ENCODE data around the gene HMCN2.

HMCN2 gene

GRCh38 chr9:130448771-130449603, 183.4 kb downstream of the HMCN2 start:
- Histone ChIP-seq H3K27me3 (replicated peaks; ENCODE audit: insufficient read depth, low read length) (peaks cover 4% of the 10 kb centered on the region), H3K4me3 (ENCODE audit: low read length) (no peak overlapping the region), H4K20me1 (ENCODE audit: insufficient read depth, low read length) (no peaks in the 10 kb centered on the region), H3K9me2 (replicated peaks; ENCODE audit: insufficient read depth, low read length) (no peaks in the 10 kb centered on the region), H3K4me1 (ENCODE audit: low read length) (peaks cover 19% of the 10 kb centered on the region), H3K79me2 (ENCODE audit: low read length) (no peaks in the 10 kb centered on the region), H3F3A (ENCODE audit: insufficient read depth, low read length) (no peaks in the 10 kb centered on the region), H2AFZ (ENCODE audit: low read length) (no peak overlapping the region), H3K4me2 (ENCODE audit: low read depth, low read length) (no peak overlapping the region), H3K9ac (ENCODE audit: low read length) (no peak overlapping the region), H3K27ac (ENCODE audit: low read length) (no peak overlapping the region), H3K36me3 (replicated peaks; ENCODE audit: insufficient read depth, low read length) (no peaks in the 10 kb centered on the region), H3K9me3 (replicated peaks; ENCODE audit: insufficient read depth, low read length) (no peaks in the 10 kb centered on the region)
- no peak for DNase-seq
- TF ChIP-seq CTCF (IDR thresholded peaks at IDR 0.05; ENCODE audit: low read length): no peak
- no peak for TF ChIP-seq EZH2 (optimal IDR thresholded peaks at IDR 0.05; ENCODE audit: low read depth, low read length)
- TF ChIP-seq EZH2phosphoT487 (IDR thresholded peaks at IDR 0.05; ENCODE audit: low read length): no peak

DNA sequence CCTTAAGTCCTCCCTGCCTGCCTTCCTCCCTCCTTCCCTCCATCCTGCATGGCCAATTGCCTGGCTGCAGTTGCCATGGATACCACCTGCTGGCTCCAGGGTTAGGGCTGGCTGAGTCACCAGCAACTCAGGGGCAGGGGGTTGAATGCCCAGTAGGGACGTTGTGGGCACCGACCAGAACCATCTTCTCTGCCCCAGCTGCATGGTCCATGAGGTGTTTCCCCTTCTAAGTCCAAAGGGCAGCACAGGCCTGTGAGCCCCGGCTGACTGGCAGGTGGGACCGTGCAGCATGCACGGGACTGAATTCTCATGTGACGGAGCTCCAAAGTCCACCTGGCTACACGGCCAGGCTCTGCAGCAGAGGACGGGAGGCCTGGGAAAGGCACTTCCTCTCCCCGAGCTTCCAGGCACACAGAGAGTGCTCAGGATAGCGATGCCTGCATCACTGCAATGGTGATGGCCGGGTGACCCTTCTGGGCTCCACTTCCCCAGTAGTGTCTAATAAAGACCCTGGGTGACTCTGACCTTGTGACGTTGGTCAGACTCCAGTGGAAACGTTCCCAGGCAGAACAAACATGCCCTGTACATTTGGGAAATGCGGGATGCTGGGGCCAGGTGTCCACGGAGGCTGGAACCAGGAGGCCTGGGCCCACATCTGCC, 184.9 kb downstream of the HMCN2 start:
- no peak overlapping the region for H3K4me3 ChIP-seq (ENCODE audit: low read length)
- H3K9me2 ChIP-seq (replicated peaks; ENCODE audit: insufficient read depth, low read length): no peaks in the 10 kb centered on the region
- H3K27ac ChIP-seq (ENCODE audit: low read length): no peak overlapping the region
- no peaks in the 10 kb centered on the region for H3K36me3 ChIP-seq (replicated peaks; ENCODE audit: insufficient read depth, low read length)
- no peak overlapping the region for H2AFZ ChIP-seq (ENCODE audit: low read length)
- H3K9ac ChIP-seq (ENCODE audit: low read length): no peak overlapping the region
- H3K4me1 ChIP-seq (ENCODE audit: low read length): peaks cover 19% of the 10 kb centered on the region
- H3K79me2 ChIP-seq (ENCODE audit: low read length): no peaks in the 10 kb centered on the region
- H3K9me3 ChIP-seq (replicated peaks; ENCODE audit: insufficient read depth, low read length): no peaks in the 10 kb centered on the region
- no peak for DNase-seq
- H3K4me2 ChIP-seq (ENCODE audit: low read depth, low read length): no peak overlapping the region
- peaks cover 4% of the 10 kb centered on the region; the same call in 1 of the 2 replicates for H3K27me3 ChIP-seq (replicated peaks; ENCODE audit: insufficient read depth, low read length)
- H4K20me1 ChIP-seq (ENCODE audit: insufficient read depth, low read length): no peaks in the 10 kb centered on the region
- TF ChIP-seq EZH2phosphoT487 (IDR thresholded peaks at IDR 0.05; ENCODE audit: low read length) (no peak), CTCF (IDR thresholded peaks at IDR 0.05; ENCODE audit: low read length) (no peak), EZH2 (optimal IDR thresholded peaks at IDR 0.05; ENCODE audit: low read depth, low read length) (no peak)
- no peaks in the 10 kb centered on the region for H3F3A ChIP-seq (ENCODE audit: insufficient read depth, low read length)

- Histone ChIP-seq H3K4me2 (ENCODE audit: low read depth, low read length) (no peak overlapping the region), H3K9ac (ENCODE audit: low read length) (no peak overlapping the region), H3K9me3 (replicated peaks; ENCODE audit: insufficient read depth, low read length) (no peaks in the 10 kb centered on the region), H3K4me1 (ENCODE audit: low read length) (peaks cover 19% of the 10 kb centered on the region), H3K79me2 (ENCODE audit: low read length) (no peaks in the 10 kb centered on the region), H3F3A (ENCODE audit: insufficient read depth, low read length) (no peaks in the 10 kb centered on the region), H3K36me3 (replicated peaks; ENCODE audit: insufficient read depth, low read length) (no peaks in the 10 kb centered on the region), H3K9me2 (replicated peaks; ENCODE audit: insufficient read depth, low read length) (no peaks in the 10 kb centered on the region), H4K20me1 (ENCODE audit: insufficient read depth, low read length) (no peaks in the 10 kb centered on the region), H3K27ac (ENCODE audit: low read length) (no peak overlapping the region), H3K4me3 (ENCODE audit: low read length) (no peak overlapping the region), H2AFZ (ENCODE audit: low read length) (no peak overlapping the region), H3K27me3 (replicated peaks; ENCODE audit: insufficient read depth, low read length) (peaks cover 8% of the 10 kb centered on the region)
- DNase-seq: no peak
- no peak for TF ChIP-seq CTCF (IDR thresholded peaks at IDR 0.05; ENCODE audit: low read length)
- no peak for TF ChIP-seq EZH2 (optimal IDR thresholded peaks at IDR 0.05; ENCODE audit: low read depth, low read length)
- TF ChIP-seq EZH2phosphoT487 (IDR thresholded peaks at IDR 0.05; ENCODE audit: low read length): no peak
These were observed 185.4 kb downstream of the HMCN2 start for GRCh38 chr9:130451004-130451390.
